CD4-positive, alpha-beta T cell treated with Interleukin-12 subunit alpha and Interleukin-12 subunit beta, for 1 hour (primary cell): ENCODE measurements around the gene PDE6B.
"Not testable (repeated sequence)": the region's sequence is repeated elsewhere in the genome, so short reads cannot be mapped to it uniquely, and the experiment has no call there.

Experiments used
- DNase-seq: peaks from one replicate; pipeline ENCODE4 v3.0.0-alpha.2; 2020

The PDE6B gene

GRCh38 chr4:637536-638280 lies 12.3 kb downstream of the PDE6B start:
- DNase-seq: no peak

GRCh38 chr4:642366-642765 lies 17.0 kb downstream of the PDE6B start:
- not testable (repeated sequence) for DNase-seq

GRCh38 chr4:646460-646859 lies 21.1 kb downstream of the PDE6B start:
- no peak for DNase-seq

GRCh38 chr4:647481-647880 lies 22.1 kb downstream of the PDE6B start:
- DNase-seq: no peak

- no peak for DNase-seq
Measured at GRCh38 chr4:648579-649292, 23.4 kb downstream of the PDE6B start.

GRCh38 chr4:649293-649625 lies 23.9 kb downstream of the PDE6B start:
- DNase-seq: no peak

GRCh38 chr4:649751-650310 lies 24.5 kb downstream of the PDE6B start:
- no peak for DNase-seq

GRCh38 chr4:650461-650860 lies 25.1 kb downstream of the PDE6B start:
- no peak for DNase-seq

- no peak for DNase-seq
Measured at GRCh38 chr4:650951-651883, 25.8 kb downstream of the PDE6B start.

- DNase-seq: no peak
Measured at GRCh38 chr4:651884-652642, 26.7 kb downstream of the PDE6B start.

- DNase-seq: no peak
Measured at GRCh38 chr4:653080-653821, 27.9 kb downstream of the PDE6B start.

GRCh38 chr4:653831-654502 lies 28.6 kb downstream of the PDE6B start:
- DNase-seq: no peak

GRCh38 chr4:654503-654845 lies 29.1 kb downstream of the PDE6B start:
- no peak for DNase-seq

GRCh38 chr4:654871-655463 lies 29.6 kb downstream of the PDE6B start:
- no peak for DNase-seq

GRCh38 chr4:655464-656151 lies 30.2 kb downstream of the PDE6B start:
- DNase-seq: no peak

GRCh38 chr4:656436-657337 lies 31.3 kb downstream of the PDE6B start:
- no peak for DNase-seq

GRCh38 chr4:657338-657833 lies 32.0 kb downstream of the PDE6B start:
- no peak for DNase-seq

- no peak for DNase-seq
Measured at GRCh38 chr4:657834-658667, 32.7 kb downstream of the PDE6B start.
